ENCODE measurements around the gene CLEC4A.

GRCh38 chr12:8145754-8146441, 22.5 kb downstream of the CLEC4A start:
- TF ChIP-seq, protein P1, sequence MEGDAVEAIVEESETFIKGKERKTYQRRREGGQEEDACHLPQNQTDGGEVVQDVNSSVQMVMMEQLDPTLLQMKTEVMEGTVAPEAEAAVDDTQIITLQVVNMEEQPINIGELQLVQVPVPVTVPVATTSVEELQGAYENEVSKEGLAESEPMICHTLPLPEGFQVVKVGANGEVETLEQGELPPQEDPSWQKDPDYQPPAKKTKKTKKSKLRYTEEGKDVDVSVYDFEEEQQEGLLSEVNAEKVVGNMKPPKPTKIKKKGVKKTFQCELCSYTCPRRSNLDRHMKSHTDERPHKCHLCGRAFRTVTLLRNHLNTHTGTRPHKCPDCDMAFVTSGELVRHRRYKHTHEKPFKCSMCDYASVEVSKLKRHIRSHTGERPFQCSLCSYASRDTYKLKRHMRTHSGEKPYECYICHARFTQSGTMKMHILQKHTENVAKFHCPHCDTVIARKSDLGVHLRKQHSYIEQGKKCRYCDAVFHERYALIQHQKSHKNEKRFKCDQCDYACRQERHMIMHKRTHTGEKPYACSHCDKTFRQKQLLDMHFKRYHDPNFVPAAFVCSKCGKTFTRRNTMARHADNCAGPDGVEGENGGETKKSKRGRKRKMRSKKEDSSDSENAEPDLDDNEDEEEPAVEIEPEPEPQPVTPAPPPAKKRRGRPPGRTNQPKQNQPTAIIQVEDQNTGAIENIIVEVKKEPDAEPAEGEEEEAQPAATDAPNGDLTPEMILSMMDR (IDR thresholded peaks at IDR 0.05; ENCODE audit: low read depth, low read length), result no peak
- no peak for TF ChIP-seq EZH2phosphoT487 (IDR thresholded peaks at IDR 0.05; ENCODE audit: low read depth)

All from OCI-LY3 (cell line).